ENCODE results near the gene EXOSC10.

GRCh38 chr1:11098931-11099309, 749 bp downstream of the EXOSC10 start:
- TF ChIP-seq CTCF (IDR thresholded peaks at IDR 0.05) (no peak), POLR2A (IDR thresholded peaks at IDR 0.05) (no peak), POLR2AphosphoS5 (IDR thresholded peaks at IDR 0.05) (no peak)

All from prostate gland (tissue), 2 donors.